HEK293T (cell line): ENCODE data around the gene UGT1A4.

Source experiments
- CTCF ChIA-PET: fragments of 350-600 bp; formaldehyde crosslinking; extraction: SDS; loops from one replicate; lab custom pipeline; 2021; ENCODE audit warnings: antibody characterized with exemption, inconsistent platforms; lab: Yijun Ruan, JAX
- POLR2A ChIA-PET: fragments of 350-600 bp; formaldehyde crosslinking; extraction: SDS; loops from one replicate; lab custom pipeline; 2020; ENCODE audit warnings: antibody characterized with exemption, inconsistent platforms; lab: Yijun Ruan, JAX
- DNase-seq: peaks from one replicate; pipeline ENCODE4 v3.0.0; 2012; ENCODE audit warnings: mixed read lengths; ENCODE audit errors: extremely low spot score
- ARNT ChIP-seq: fragments of 450-650 bp; IDR thresholded peaks from 2 replicates; pipeline ENCODE4 v1.6.1; 2017; ENCODE audit warnings: mild to moderate bottlenecking
- BHLHE40 ChIP-seq: fragments of 450-650 bp; IDR thresholded peaks from 2 replicates; pipeline ENCODE4 v1.6.1; 2016; ENCODE audit warnings: mild to moderate bottlenecking, moderate library complexity, borderline replicate concordance
- CTBP1 ChIP-seq: fragments of 450-650 bp; IDR thresholded peaks from 2 replicates; pipeline ENCODE4 v1.6.1; 2016; ENCODE audit warnings: borderline replicate concordance
- ELF4 ChIP-seq: fragments of 450-650 bp; IDR thresholded peaks from 2 replicates; pipeline ENCODE4 v1.6.1; 2017; ENCODE audit warnings: antibody characterized with exemption
- FOXA1 ChIP-seq: fragments of 450-650 bp; IDR thresholded peaks from 2 replicates; pipeline ENCODE4 v1.6.1; 2016; ENCODE audit warnings: mild to moderate bottlenecking
- FOXK2 ChIP-seq: fragments of 450-650 bp; IDR thresholded peaks from 2 replicates; pipeline ENCODE4 v1.6.1; 2016; ENCODE audit warnings: mild to moderate bottlenecking
- FOXM1 ChIP-seq: fragments of 450-650 bp; IDR thresholded peaks from 2 replicates; pipeline ENCODE4 v1.6.1; 2017; ENCODE audit warnings: mild to moderate bottlenecking, borderline replicate concordance
- HDGF ChIP-seq: fragments of 450-650 bp; IDR thresholded peaks from 2 replicates; pipeline ENCODE4 v1.6.1; 2017; ENCODE audit warnings: antibody characterized with exemption, borderline replicate concordance
- L3MBTL2 ChIP-seq: fragments of 450-650 bp; conservative IDR thresholded peaks from 2 replicates; pipeline ENCODE4 v1.6.1; 2016; ENCODE audit warnings: mild to moderate bottlenecking
- LEF1 ChIP-seq: fragments of 450-650 bp; IDR thresholded peaks from 2 replicates; pipeline ENCODE4 v1.6.1; 2017; ENCODE audit warnings: mild to moderate bottlenecking, borderline replicate concordance
- NFRKB ChIP-seq: fragments of 450-650 bp; IDR thresholded peaks from 2 replicates; pipeline ENCODE4 v1.6.1; 2016; ENCODE audit warnings: mild to moderate bottlenecking, moderate library complexity
- SP1 ChIP-seq: fragments of 450-650 bp; IDR thresholded peaks from 2 replicates; pipeline ENCODE4 v1.6.1; 2017
- SUZ12 ChIP-seq: fragments of 450-650 bp; IDR thresholded peaks from 2 replicates; pipeline ENCODE4 v1.6.1; 2016; ENCODE audit warnings: mild to moderate bottlenecking
- TARDBP ChIP-seq: fragments of 450-650 bp; IDR thresholded peaks from 2 replicates; pipeline ENCODE4 v1.6.1; 2016
- ZNF384 ChIP-seq: fragments of 450-650 bp; IDR thresholded peaks from 2 replicates; pipeline ENCODE4 v1.6.1; 2016
- TF ChIP-seq, protein P1 (sequence below): fragments of 450-650 bp; IDR thresholded peaks from 2 replicates; pipeline ENCODE4 v1.6.1; 2016

UGT1A4 gene

DNA sequence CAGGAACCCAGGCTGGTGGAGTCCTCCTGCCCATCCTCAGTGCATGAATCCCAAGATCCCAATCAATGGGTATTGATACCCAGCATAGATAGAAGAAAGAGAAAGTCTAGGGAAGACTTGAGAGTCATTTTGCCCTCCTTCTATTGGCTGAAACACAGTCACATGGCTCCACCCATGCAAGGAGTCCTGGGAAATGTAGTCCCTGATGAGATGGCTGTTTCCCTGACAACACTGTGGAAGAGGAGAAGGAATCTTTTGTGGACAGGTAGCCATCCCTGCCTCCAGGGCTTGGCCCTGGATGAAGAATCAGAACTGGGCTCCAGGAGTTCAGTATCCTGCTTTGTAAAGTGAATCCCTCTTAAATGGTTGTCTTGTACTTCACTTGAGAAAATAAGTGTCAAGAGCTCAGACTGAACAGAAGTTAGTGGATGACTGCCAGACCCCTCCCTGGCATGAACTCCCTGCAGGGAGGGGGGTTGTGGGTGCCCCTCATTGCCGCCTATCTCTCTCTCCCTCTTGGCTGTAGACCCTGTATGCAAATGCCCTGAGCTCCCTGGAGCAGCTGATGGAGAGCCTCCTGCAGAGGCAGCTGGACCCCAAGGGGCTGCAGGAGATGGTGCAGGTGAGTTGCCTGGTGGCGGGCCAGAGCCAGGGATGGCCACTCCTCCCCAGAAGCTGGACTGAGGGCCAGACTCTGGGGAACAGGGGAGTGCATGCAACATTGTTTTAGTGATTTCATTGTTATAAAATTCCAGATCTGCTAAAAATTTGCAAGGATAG, 95.7 kb downstream of the UGT1A4 start:
- DNase-seq, result no peak
- TF ChIP-seq, protein P1, sequence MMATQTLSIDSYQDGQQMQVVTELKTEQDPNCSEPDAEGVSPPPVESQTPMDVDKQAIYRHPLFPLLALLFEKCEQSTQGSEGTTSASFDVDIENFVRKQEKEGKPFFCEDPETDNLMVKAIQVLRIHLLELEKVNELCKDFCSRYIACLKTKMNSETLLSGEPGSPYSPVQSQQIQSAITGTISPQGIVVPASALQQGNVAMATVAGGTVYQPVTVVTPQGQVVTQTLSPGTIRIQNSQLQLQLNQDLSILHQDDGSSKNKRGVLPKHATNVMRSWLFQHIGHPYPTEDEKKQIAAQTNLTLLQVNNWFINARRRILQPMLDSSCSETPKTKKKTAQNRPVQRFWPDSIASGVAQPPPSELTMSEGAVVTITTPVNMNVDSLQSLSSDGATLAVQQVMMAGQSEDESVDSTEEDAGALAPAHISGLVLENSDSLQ, result no peak
- TF ChIP-seq ELF4, result no peak
- TF ChIP-seq CTBP1, result no peak
- TF ChIP-seq SP1, result no peak
- TF ChIP-seq SUZ12, result no peak
- TF ChIP-seq L3MBTL2, result no peak
- no peak for TF ChIP-seq HDGF
- no peak for TF ChIP-seq ARNT
- TF ChIP-seq LEF1, result no peak
- TF ChIP-seq NFRKB, result no peak
- no peak for TF ChIP-seq BHLHE40
- TF ChIP-seq FOXK2, result no peak
- TF ChIP-seq TARDBP, result no peak
- no peak for TF ChIP-seq FOXM1
- POLR2A ChIA-PET, result no interaction called here
- CTCF ChIA-PET, result no interaction called here

DNA sequence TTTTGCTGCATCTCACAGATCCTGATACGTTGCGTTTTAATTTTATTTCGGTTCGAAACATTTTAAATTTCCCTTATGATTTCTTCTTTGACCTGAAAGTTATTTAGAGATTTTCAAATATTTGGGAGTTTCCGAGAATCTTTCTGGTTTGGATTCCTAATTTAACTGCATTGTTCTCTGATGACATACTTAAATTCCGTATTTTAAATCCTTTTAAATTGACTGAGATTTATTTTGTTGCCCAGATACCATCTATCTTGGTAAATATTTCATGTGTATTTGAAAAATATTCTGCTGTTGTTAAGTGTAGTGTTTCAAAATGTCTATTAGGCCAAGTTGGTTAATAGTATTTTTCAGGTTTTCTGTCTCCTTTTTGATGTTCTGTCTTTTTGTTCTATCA, 97.3 kb downstream of the UGT1A4 start:
- CTCF ChIA-PET, result no interaction called here
- TF ChIP-seq TARDBP (no peak), L3MBTL2 (no peak), FOXA1 (no peak), NFRKB (no peak), FOXM1 (no peak), HDGF (no peak), SUZ12 (no peak), ELF4 (no peak)
- TF ChIP-seq, protein P1, result no peak
- no peak for DNase-seq
- POLR2A ChIA-PET, result no interaction called here

DNA sequence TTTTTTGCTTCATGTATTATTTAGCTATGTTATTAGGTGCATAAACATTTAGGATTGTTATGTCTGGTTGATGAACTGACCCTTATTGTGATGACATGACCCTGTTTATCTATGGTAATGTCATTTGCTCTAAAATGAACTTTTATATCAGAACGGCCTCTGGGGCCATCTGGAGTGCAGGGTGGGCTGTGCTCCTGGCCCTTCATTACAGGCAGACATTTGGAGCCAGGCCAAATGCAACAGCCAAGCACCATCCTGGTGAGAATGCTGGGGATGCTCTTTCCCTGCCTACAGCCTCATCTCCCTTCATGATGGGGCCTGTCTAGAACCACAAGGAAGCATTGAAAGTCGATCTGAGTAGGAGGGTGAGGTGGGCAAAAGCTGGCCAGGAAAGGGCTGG, 97.8 kb downstream of the UGT1A4 start:
- no peak for DNase-seq
- ChIA-PET CTCF (interaction anchor here (0.6 kb wide), 1 partner anchor 1301 kb away, joined by 3 read pairs; no protein-coding TSS in a partner anchor), POLR2A (no interaction called here)
- TF ChIP-seq ZNF384, result no peak
- no peak for TF ChIP-seq FOXA1
- no peak for TF ChIP-seq ELF4
- no peak for TF ChIP-seq L3MBTL2
- TF ChIP-seq ARNT, result no peak
- TF ChIP-seq HDGF, result no peak
- no peak for TF ChIP-seq FOXK2

DNA sequence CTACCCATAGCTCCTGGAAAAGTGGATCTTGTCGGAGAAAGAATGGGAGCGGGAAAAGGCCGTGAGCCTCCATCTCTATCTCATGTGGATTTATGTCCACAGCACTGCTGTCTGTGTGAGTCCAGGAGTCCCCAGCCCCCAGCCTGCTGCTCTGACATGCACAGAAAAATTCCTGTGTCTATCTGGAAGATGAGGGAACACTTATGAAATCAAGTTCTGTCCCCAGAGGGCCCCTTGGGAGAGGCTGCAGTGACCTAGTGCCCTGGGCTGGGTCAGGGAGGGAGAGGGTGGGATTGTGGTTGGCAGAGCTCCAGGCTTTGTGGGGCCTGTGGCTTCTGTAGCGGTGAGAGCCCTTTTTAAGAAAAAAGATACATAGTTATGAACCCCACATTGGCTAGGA, 98.2 kb downstream of the UGT1A4 start:
- TF ChIP-seq FOXA1 (no peak), ARNT (no peak), LEF1 (no peak), SUZ12 (no peak), HDGF (no peak), CTBP1 (no peak), FOXK2 (no peak), TARDBP (no peak), ELF4 (no peak), FOXM1 (no peak), BHLHE40 (no peak), L3MBTL2 (no peak), NFRKB (no peak), ZNF384 (no peak), SP1 (no peak)
- TF ChIP-seq, protein P1, result no peak
- ChIA-PET CTCF (interaction anchor here (0.6 kb wide), 1 partner anchor 1300 kb away, joined by 3 read pairs; no protein-coding TSS in a partner anchor), POLR2A (no interaction called here)
- DNase-seq, result no peak

DNA sequence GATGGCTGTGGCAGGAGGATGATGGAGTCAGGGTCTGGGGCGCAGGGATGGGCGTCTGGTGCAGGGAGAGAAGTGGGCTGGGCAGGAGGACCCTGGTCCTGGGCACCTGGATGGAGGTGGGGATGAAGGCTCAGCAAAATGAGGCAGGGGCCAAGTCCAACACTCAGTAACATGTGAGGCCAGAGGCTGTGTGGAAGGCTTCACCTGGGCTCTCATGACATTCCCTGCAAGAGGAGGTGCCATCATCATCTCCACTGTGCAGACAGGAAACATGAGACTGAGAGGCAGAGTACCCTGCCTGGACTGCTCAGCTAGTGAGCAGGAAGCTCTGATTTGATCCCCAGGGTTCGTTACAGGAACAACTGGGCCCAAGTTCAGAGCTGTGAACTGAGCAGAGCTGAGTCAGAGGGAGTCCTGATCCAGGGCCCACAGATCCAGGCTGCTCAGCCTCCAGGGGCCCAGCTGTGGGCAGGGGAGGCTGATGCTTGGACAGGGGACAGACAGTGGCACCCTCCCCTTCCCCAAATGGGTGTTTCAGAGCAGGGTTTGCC, 98.9 kb downstream of the UGT1A4 start:
- no peak for DNase-seq
- POLR2A ChIA-PET, result no interaction called here
- CTCF ChIA-PET, result no interaction called here
- TF ChIP-seq FOXA1 (no peak), TARDBP (no peak), BHLHE40 (no peak), L3MBTL2 (no peak), SUZ12 (no peak), LEF1 (no peak), FOXK2 (no peak), CTBP1 (no peak), FOXM1 (no peak), ARNT (no peak), ELF4 (no peak), ZNF384 (no peak), SP1 (no peak)
- TF ChIP-seq, protein P1, result no peak
